HepG2 (cell line): ENCODE results near the gene QKI. TPM values are rescaled to one million over a fixed set of nuclear protein-coding genes. Genes with fewer than 3 reads are reported as not detected.

Experiments
- ATAC-seq: fragments of 200-7000 bp; cut with Tn5 transposase; 3 replicates; pipeline ENCODE4 v1.9.1; 2020; ENCODE audit warnings: mild to moderate bottlenecking, moderate library complexity
- BruUV-seq: library from RNA; stranded (reverse); fragments of 400-500 nt; replicated peaks from 2 replicates; lab custom pipeline; 2021; lab: Mats Ljungman, UMichigan
- CTCF ChIA-PET: fragments of 300-600 bp; formaldehyde crosslinking; extraction: SDS; loops from one replicate; lab custom pipeline; 2021; ENCODE audit warnings: low total read pairs, inconsistent platforms, low intra/inter-chr PET ratio; lab: Yijun Ruan, JAX
- POLR2A ChIA-PET: fragments of 350-600 bp; sonication (Branson Sonifier 250); formaldehyde crosslinking; loops from one replicate; lab custom pipeline; 2020; ENCODE audit warnings: antibody characterized with exemption, inconsistent platforms; lab: Yijun Ruan, JAX
- DNase-seq: peaks from one replicate; pipeline ENCODE4 v3.0.0-alpha.2; 2015; ENCODE audit warnings: low spot score
- FAIRE-seq: peaks from 3 replicates; lab custom pipeline; 2011; peaks lifted over from hg19 to GRCh38; lab: Jason Lieb, UNC
- H2AFZ ChIP-seq: one replicate; pipeline ENCODE4 v1.6.1; 2011; ENCODE audit warnings: low read length, inconsistent platforms
- H3K27ac ChIP-seq: fragments of 300-600 bp; 3 replicates; pipeline ENCODE4 v1.8.0; 2011; ENCODE audit warnings: mixed run types, mild to moderate bottlenecking, mixed read lengths, low read length, inconsistent platforms; ENCODE audit not compliant: insufficient read depth; ENCODE audit errors: extremely low read length
- H3K27me3 ChIP-seq, 2 experiments: fragments of 200-600 bp in 1 of 2; 2 replicates in 1 of 2; 3 replicates in 1 of 2; pipeline versions ENCODE4 v1.6.0 to v1.8.0; 2011; ENCODE audit warnings: low read length in 2 of 2, mild to moderate bottlenecking in 2 of 2, moderate library complexity in 2 of 2, inconsistent platforms in 1 of 2; ENCODE audit not compliant: insufficient read depth in 2 of 2, control insufficient read depth in 1 of 2
- H3K36me3 ChIP-seq, 2 experiments: fragments of 200-600 bp in 1 of 2; replicated peaks in 1 of 2; 2 replicates in 1 of 2; 3 replicates in 1 of 2; pipeline versions ENCODE4 v1.5.1 to v1.8.0; 2011; ENCODE audit warnings: low read length in 2 of 2, inconsistent platforms in 1 of 2; ENCODE audit not compliant: insufficient read depth in 2 of 2, control insufficient read depth in 1 of 2
- H3K4me1 ChIP-seq: 2 replicates; pipeline ENCODE4 v1.5.1; 2012; ENCODE audit warnings: low read length, inconsistent platforms; ENCODE audit not compliant: insufficient read depth
- H3K4me2 ChIP-seq: 2 replicates; pipeline ENCODE4 v1.6.0; 2011; ENCODE audit warnings: low read depth, low read length, inconsistent platforms
- H3K4me3 ChIP-seq, 3 experiments: fragments of 200-600 bp in 1 of 3; sonication (generic), shearing (Covaris generic) in 1 of 3; replicated peaks in 1 of 3; 2 replicates each; pipeline ENCODE4 v1.5.1; 2011 to 2016; ENCODE audit warnings: low read length in 3 of 3, inconsistent platforms in 2 of 3, low read depth in 2 of 3, mild to moderate bottlenecking in 2 of 3, control low read depth in 1 of 3, mixed read lengths in 1 of 3; ENCODE audit not compliant: insufficient read depth in 1 of 3
- H3K79me2 ChIP-seq: one replicate; pipeline ENCODE4 v1.6.1; 2011; ENCODE audit warnings: low read length, inconsistent platforms; ENCODE audit not compliant: insufficient read depth
- H3K9ac ChIP-seq: 2 replicates; pipeline ENCODE4 v1.6.0; 2011; ENCODE audit warnings: mild to moderate bottlenecking, low read depth, low read length, inconsistent platforms; ENCODE audit not compliant: insufficient read depth
- H3K9me3 ChIP-seq: 2 replicates; pipeline ENCODE4 v1.5.1; 2012; ENCODE audit warnings: mild to moderate bottlenecking, low read length
- H4K20me1 ChIP-seq: 2 replicates; pipeline ENCODE4 v1.6.0; 2011; ENCODE audit warnings: inconsistent platforms, mild to moderate bottlenecking, low read length, moderate library complexity; ENCODE audit not compliant: insufficient read depth
- ATF7 ChIP-seq, 2 experiments: fragments of 450-650 bp in 1 of 2; sonication (generic) in 1 of 2; formaldehyde crosslinking in 1 of 2; IDR thresholded peaks; 2 replicates each; pipeline versions ENCODE4 v1.4.0 to v1.6.1; 2016 to 2020; ENCODE audit warnings: antibody characterized with exemption in 1 of 2, mild to moderate bottlenecking in 1 of 2, missing genetic modification reagents in 1 of 2
- BCL3 ChIP-seq: sonication (generic); formaldehyde crosslinking; IDR thresholded peaks from 2 replicates; pipeline ENCODE4 v1.5.1; 2020; ENCODE audit warnings: mild to moderate bottlenecking, missing genetic modification reagents, moderate library complexity
- CREB3 ChIP-seq: sonication (generic); formaldehyde crosslinking; IDR thresholded peaks from 2 replicates; pipeline ENCODE4 v1.5.0; 2020; ENCODE audit warnings: missing genetic modification reagents
- DNMT1 ChIP-seq: sonication (generic); formaldehyde crosslinking; IDR thresholded peaks from 2 replicates; pipeline ENCODE4 v1.5.1; 2020; ENCODE audit warnings: mild to moderate bottlenecking, missing genetic modification reagents
- HMGXB3 ChIP-seq: sonication (generic); formaldehyde crosslinking; IDR thresholded peaks from 2 replicates; pipeline ENCODE4 v1.4.0; 2020; ENCODE audit warnings: missing genetic modification reagents, borderline replicate concordance
- MIXL1 ChIP-seq: IDR thresholded peaks from 2 replicates; pipeline ENCODE4 v1.6.1; 2016
- MYNN ChIP-seq: sonication (generic); formaldehyde crosslinking; IDR thresholded peaks from 2 replicates; pipeline ENCODE4 v1.4.0; 2020; ENCODE audit warnings: mild to moderate bottlenecking, low read depth, missing genetic modification reagents
- SP4 ChIP-seq: sonication (generic); formaldehyde crosslinking; IDR thresholded peaks from 2 replicates; pipeline ENCODE4 v1.8.1; 2023; ENCODE audit warnings: mild to moderate bottlenecking, missing genetic modification reagents
- TEF ChIP-seq: sonication (generic); formaldehyde crosslinking; IDR thresholded peaks from 2 replicates; pipeline ENCODE4 v1.5.0; 2020; ENCODE audit warnings: missing genetic modification reagents
- ZC3H13 ChIP-seq: sonication (generic); formaldehyde crosslinking; IDR thresholded peaks from 2 replicates; pipeline ENCODE4 v1.8.1; 2023; ENCODE audit warnings: mild to moderate bottlenecking, missing genetic modification reagents, moderate library complexity
- ZMYM3 ChIP-seq: sonication (generic); formaldehyde crosslinking; IDR thresholded peaks from 2 replicates; pipeline ENCODE4 v1.5.1; 2020; ENCODE audit warnings: mild to moderate bottlenecking, missing genetic modification reagents
- ZNF326 ChIP-seq: sonication (generic); formaldehyde crosslinking; IDR thresholded peaks from 2 replicates; pipeline ENCODE4 v1.4.0; 2020; ENCODE audit warnings: missing genetic modification reagents, borderline replicate concordance
- ZNF414 ChIP-seq: sonication (generic); formaldehyde crosslinking; IDR thresholded peaks from 2 replicates; pipeline ENCODE4 v1.5.0; 2020; ENCODE audit warnings: missing genetic modification reagents
- ZNF713 ChIP-seq: sonication (generic); formaldehyde crosslinking; IDR thresholded peaks from 2 replicates; pipeline ENCODE4 v1.4.0; 2020; ENCODE audit warnings: mild to moderate bottlenecking, missing genetic modification reagents
- WGBS: methylation state at CpG from one replicate; pipeline ENCODE4 v1.1.6; 2017; ENCODE audit warnings: low lambda C conversion rate; 5-methylcytosine and 5-hydroxymethylcytosine counted together
- in situ Hi-C: cut with HindIII; loops from 2 replicates; pipeline ENCODE4 v1.10.0; 2017; ENCODE audit warnings: low pct_unique_long_range_greater_than_20kb; ENCODE audit not compliant: extremely low pct_ligation_motif_present
- intact Hi-C: fragments of 100-400 bp; cut with micrococcal nuclease; formaldehyde crosslinking; loops from one replicate; pipeline ENCODE4 v1.10.0; 2022; ENCODE audit not compliant: unreplicated experiment
- polyA plus RNA-seq, 8 experiments: library from polyadenylated mRNA; depleted of rRNA in 3 of 8; stranded (reverse) in 7 of 8; unstranded in 1 of 8; fragments of >200 nt; fragmentation: Illumina TruSeq in 4 of 8; extraction: Trizol in 4 of 8; gene quantifications; 2 replicates each; pipeline versions ENCODE4 v1.2.1 to v1.2.3, GENCODE V29; 2011 to 2016; ENCODE audit warnings: low read depth in 4 of 8, missing spikeins in 1 of 8, mixed read lengths in 1 of 8; ENCODE audit not compliant: insufficient read depth in 1 of 8
- total RNA-seq, 5 experiments: library from RNA; depleted of rRNA; stranded (reverse); fragments of >200 nt; fragmentation: Illumina TruSeq; extraction: Trizol; gene quantifications; 2 replicates each; pipeline ENCODE4 v1.2.3, GENCODE V29; 2016; ENCODE audit warnings: low read depth in 1 of 5

QKI gene
- total and polyA plus RNA-seq, 2 of the 13 experiments (the other 11 are each of a cell fraction or from before 2014, with no cell fraction given): 136 to 137 TPM

- 5% methylated on average over 18 of the region's 18 CpGs for WGBS
- ChIA-PET POLR2A (interaction anchor here (0.7 to 1.4 kb wide), 2 partner anchors 11 kb away, joined by 3 to 7 read pairs; no protein-coding TSS in a partner anchor), CTCF (no interaction called here)
- peak overlapping the region; percentile 97 for H2AFZ ChIP-seq
- no TSS peak for BruUV-seq
- peak overlapping the region; percentile 62 to 77 (median 68) for H3K4me3 ChIP-seq
- no peaks in the 10 kb centered on the region for H3K9me3 ChIP-seq
- H3K4me1 ChIP-seq: peaks cover 72% of the 10 kb centered on the region
- FAIRE-seq: peak; percentile 37
- no peaks in the 10 kb centered on the region for H3K27me3 ChIP-seq
- in situ Hi-C loops: loop anchor here (5.0 to 25.0 kb wide), 2 partner anchors 223 to 707 kb away; no protein-coding TSS in a partner anchor
- peak overlapping the region; percentile 91 for H3K4me2 ChIP-seq
- peak overlapping the region; percentile 34 for H3K27ac ChIP-seq
- no peaks in the 10 kb centered on the region for H4K20me1 ChIP-seq
- peak; percentile 76 for ATAC-seq
- peak; percentile 50 for DNase-seq
- no peaks in the 10 kb centered on the region for H3K79me2 ChIP-seq
- no peaks in the 10 kb centered on the region for H3K36me3 ChIP-seq
- H3K9ac ChIP-seq: peak overlapping the region; percentile 61
- intact Hi-C loops: loop anchor here (5.0 kb wide), 1 partner anchor 78 kb away; no protein-coding TSS in a partner anchor
- TF ChIP-seq ZNF713 (CRISPR knock-in tag): no peak
- no peak for TF ChIP-seq TEF (CRISPR knock-in tag)
- TF ChIP-seq ZNF414 (CRISPR knock-in tag): peak; percentile 25; the same call in 1 of the 2 replicates
- no peak for TF ChIP-seq MYNN (CRISPR knock-in tag)
- 0 out of 2 replicates have a peak, but pooled peaks have one; percentile 26 for TF ChIP-seq DNMT1 (CRISPR knock-in tag)
- TF ChIP-seq ZNF326: no peak
- TF ChIP-seq HMGXB3 (CRISPR knock-in tag): 0 out of 2 replicates have a peak, but pooled peaks have one; percentile 53
- no peak for TF ChIP-seq ATF7 (IDR thresholded peaks at IDR 0.05)
- TF ChIP-seq ATF7 (CRISPR knock-in tag; IDR thresholded peaks at IDR 0.05): no peak
- no peak; the same call in 1 of the 2 replicates for TF ChIP-seq BCL3 (CRISPR knock-in tag)
- TF ChIP-seq ZC3H13: no peak
- peak; percentile 91 for TF ChIP-seq ZMYM3
- peak; percentile 51; the same call in 1 of the 2 replicates for TF ChIP-seq MIXL1 (CRISPR knock-in tag)
- TF ChIP-seq SP4 (CRISPR knock-in tag): no peak
- TF ChIP-seq CREB3: no peak
Observed at GRCh38 chr6:163405412-163406309, 8.9 kb upstream of the QKI start.
